Thymus (tissue), 11 donors: Measurements from ENCODE around the gene DNAJB6. TPM values are rescaled to one million over a fixed set of nuclear protein-coding genes. Genes with fewer than 3 reads are reported as not detected.

ENCODE experiments used
- DNase-seq, 9 donors: peaks; one replicate each; pipeline ENCODE4 v3.0.0-alpha.2; 2013; ENCODE audit warnings: low spot score in 9 of 9, low read depth in 6 of 9, missing footprints in 1 of 9
- H3K27ac ChIP-seq, 2 donors: one replicate each; pipeline ENCODE4 v1.5.1; 2013; ENCODE audit warnings: control low read depth in 1 of 2, low read depth in 1 of 2, low read length in 1 of 2, mild to moderate bottlenecking in 1 of 2, moderate library complexity in 1 of 2
- H3K27me3 ChIP-seq, 2 donors: one replicate each; pipeline ENCODE4 v1.5.1; 2013; ENCODE audit warnings: low read length in 1 of 2; ENCODE audit not compliant: control insufficient read depth in 2 of 2, insufficient read depth in 1 of 2
- H3K36me3 ChIP-seq, 2 donors: one replicate each; pipeline ENCODE4 v1.5.1; 2013; ENCODE audit warnings: low read length in 1 of 2, mild to moderate bottlenecking in 1 of 2, moderate library complexity in 1 of 2; ENCODE audit not compliant: control insufficient read depth in 2 of 2, insufficient read depth in 2 of 2
- H3K4me1 ChIP-seq, 2 donors: one replicate each; pipeline ENCODE4 v1.5.1; 2013; ENCODE audit warnings: low read length in 2 of 2; ENCODE audit not compliant: control insufficient read depth in 2 of 2, insufficient read depth in 2 of 2
- H3K4me3 ChIP-seq, 2 donors: one replicate each; pipeline ENCODE4 v1.5.1; 2013; ENCODE audit warnings: low read length in 2 of 2, control low read depth in 1 of 2, mild to moderate bottlenecking in 1 of 2
- H3K9me3 ChIP-seq, 2 donors: one replicate each; pipeline ENCODE4 v1.5.1; 2013; ENCODE audit warnings: low read length in 1 of 2, mild to moderate bottlenecking in 1 of 2; ENCODE audit not compliant: control insufficient read depth in 2 of 2, insufficient read depth in 1 of 2
- WGBS: extraction: QIAGEN DNeasy Blood & Tissue Kit; methylation state at CpG from one replicate; pipeline ENCODE4 v1.1.7; 2013; 5-methylcytosine and 5-hydroxymethylcytosine counted together
- polyA plus RNA-seq: library from polyadenylated mRNA; stranded (reverse); fragments of 200-250 nt; gene quantifications from one replicate; pipeline ENCODE4 v1.2.3, GENCODE V29; 2013
- total RNA-seq: library from RNA; stranded (reverse); fragments of 120-200 nt; gene quantifications from one replicate; pipeline ENCODE4 v1.2.4, GENCODE V29; 2013
- donor health status: healthy.

Gene DNAJB6
- total and polyA plus RNA-seq, 2 donors: 78.6 to 166 TPM

GRCh38 chr7:157464971-157465886, 128.4 kb downstream of the DNAJB6 start:
- Histone ChIP-seq H3K36me3 (no peaks in the 10 kb centered on the region), H3K27ac (no peak overlapping the region), H3K4me3 (no peak overlapping the region), H3K27me3 (peaks cover 0 to 18% of the 10 kb centered on the region in 2 donors), H3K4me1 (no peaks in the 10 kb centered on the region), H3K9me3 (no peaks in the 10 kb centered on the region)
- DNase-seq: no peak
- WGBS: 55% methylated on average over 30 of the region's 30 CpGs

DNA sequence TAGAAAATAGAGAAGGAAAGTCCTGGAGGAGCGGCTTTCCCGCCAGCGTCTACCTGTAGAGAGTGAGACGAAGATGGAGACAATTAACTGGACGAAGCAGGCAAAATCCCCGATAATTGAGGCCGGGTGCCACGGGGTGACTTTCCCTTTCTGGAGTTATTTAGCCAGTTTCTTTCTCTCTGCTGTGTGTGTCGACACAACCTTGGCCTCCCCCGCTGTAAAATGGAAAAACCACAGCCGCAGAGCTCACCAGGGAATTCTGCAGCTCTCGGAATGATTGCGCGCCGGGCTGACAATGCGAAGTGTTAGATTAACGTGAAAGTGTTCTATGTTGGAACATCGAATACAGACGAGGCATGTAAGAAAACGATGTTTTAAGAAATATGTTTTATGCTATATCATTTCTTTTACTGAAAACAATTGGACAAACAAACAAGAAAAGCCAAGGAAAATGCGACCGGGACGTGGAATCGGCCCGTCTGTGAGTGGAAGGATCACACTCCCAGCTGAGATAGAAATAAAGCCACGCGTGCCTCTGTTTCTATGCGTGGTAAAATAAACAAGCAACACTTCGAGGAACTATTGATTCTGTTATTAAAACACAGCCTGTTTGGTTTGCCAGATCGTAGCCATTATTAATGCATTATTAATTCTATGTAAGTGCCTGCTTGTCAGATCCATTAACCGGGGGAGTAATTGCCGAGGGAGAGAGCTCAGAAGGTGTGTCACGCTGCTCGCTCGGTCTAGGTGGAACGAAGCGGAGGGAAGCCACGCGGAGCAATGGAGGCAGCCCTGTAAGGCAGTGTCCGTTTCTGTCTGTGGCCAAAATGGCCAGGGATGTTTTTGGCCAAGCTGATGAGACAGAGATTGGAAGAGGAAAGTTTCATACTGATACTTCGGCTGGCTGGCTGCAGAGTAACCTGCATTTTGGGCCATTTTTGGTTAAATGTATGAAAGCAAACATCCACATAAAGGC, 129.4 kb downstream of the DNAJB6 start:
- H3K36me3 ChIP-seq: no peaks in the 10 kb centered on the region
- DNase-seq: no peak
- H3K9me3 ChIP-seq: peaks cover 0 to under 1% of the 10 kb centered on the region in 2 donors

DNA sequence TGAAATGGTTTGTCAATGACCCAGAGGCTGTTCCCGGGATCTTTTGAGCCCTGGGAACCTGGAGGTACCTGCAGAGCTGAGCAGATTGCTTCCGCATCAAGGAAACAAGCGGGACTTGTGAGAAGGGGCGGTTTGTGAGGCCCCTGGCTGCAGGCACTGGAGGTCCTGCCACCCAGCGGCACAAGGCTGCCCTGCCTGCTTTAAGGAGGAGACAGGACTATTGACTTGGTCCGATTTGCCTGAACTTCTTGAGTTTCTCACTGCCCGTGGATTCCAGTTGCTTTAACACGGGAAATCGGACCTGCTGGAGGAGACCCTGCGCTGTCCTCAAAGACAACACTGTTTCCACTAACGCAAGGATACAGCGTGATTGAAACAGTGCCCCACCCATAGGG, 130.1 kb downstream of the DNAJB6 start:
- H3K4me1 ChIP-seq: no peaks in the 10 kb centered on the region
- H3K36me3 ChIP-seq: no peaks in the 10 kb centered on the region
- 77% methylated on average over 12 of the region's 12 CpGs for whole genome bisulfite sequencing
- H3K9me3 ChIP-seq: peaks cover 0 to 4% of the 10 kb centered on the region in 2 donors
- no peak overlapping the region for H3K4me3 ChIP-seq
- H3K27ac ChIP-seq: no peak overlapping the region
- peaks cover 0 to 18% of the 10 kb centered on the region in 2 donors for H3K27me3 ChIP-seq
- DNase-seq: no peak

More for the DNA sequence above, 129.4 kb downstream of the DNAJB6 start:
- WGBS: 90% methylated on average over 41 of the region's 41 CpGs
- H3K4me3 ChIP-seq: no peak overlapping the region
- H3K27ac ChIP-seq: no peak overlapping the region
- H3K4me1 ChIP-seq: no peaks in the 10 kb centered on the region
- peaks cover 0 to 18% of the 10 kb centered on the region in 2 donors for H3K27me3 ChIP-seq

Other genes starting within 250 kb of the DNAJB6 start
- gene UBE3C, start 198.1 kb upstream of the DNAJB6 start, total RNA-seq: 25.6 TPM
- 19.6 TPM for gene UBE3C, start 198.1 kb upstream of the DNAJB6 start, polyA plus RNA-seq